Stimulated activated naive B cell treated with anti-CD40 and anti-IgM and Interleukin-4, amounts not matched to agents 10 μg/mL and 1 μg/mL and 100 μg/mL, for 72 hours (primary cell): ENCODE results near the gene IBTK.
"Not testable (repeated sequence)": the region's sequence is repeated elsewhere in the genome, so short reads cannot be mapped to it uniquely, and the experiment has no call there.

Experiments used
- ATAC-seq, 2 donors: fragments of 150-1000 bp; cut with Tn5 transposase; replicated peaks; 2 replicates each; pipeline ENCODE4 v1.10.0; 2021; ENCODE audit warnings: moderate library complexity in 1 of 2
- DNase-seq: peaks from one replicate; pipeline ENCODE4 v3.0.0; 2021
- H3K27ac Mint-ChIP-seq: one replicate; pipeline ENCODE4 v1.8.0; 2022; ENCODE audit warnings: mild to moderate bottlenecking, mixed read lengths
- H3K27me3 Mint-ChIP-seq, 2 donors: one replicate each; pipeline ENCODE4 v1.8.0; 2022; ENCODE audit warnings: mixed read lengths in 2 of 2
- H3K36me3 Mint-ChIP-seq, 2 donors: one replicate each; pipeline ENCODE4 v1.8.0; 2022; ENCODE audit warnings: mixed read lengths in 2 of 2, mild to moderate bottlenecking in 1 of 2
- H3K4me1 Mint-ChIP-seq, 2 donors: one replicate each; pipeline ENCODE4 v1.8.0; 2022; ENCODE audit warnings: mixed read lengths in 2 of 2, mild to moderate bottlenecking in 1 of 2
- H3K4me3 Mint-ChIP-seq, 2 donors: one replicate each; pipeline ENCODE4 v1.8.0; 2022; ENCODE audit warnings: mild to moderate bottlenecking in 2 of 2, mixed read lengths in 2 of 2, moderate library complexity in 1 of 2
- H3K9me3 Mint-ChIP-seq, 2 donors: one replicate each; pipeline ENCODE4 v1.8.0; 2022; ENCODE audit warnings: mixed read lengths in 2 of 2, mild to moderate bottlenecking in 1 of 2

The IBTK gene

GRCh38 chr6:82138075-82138791 lies 109.3 kb downstream of the IBTK start:
- Mint-ChIP-seq H3K9me3 (no peaks in the 10 kb centered on the region), H3K27ac (no peak overlapping the region), H3K4me1 (no peaks in the 10 kb centered on the region), H3K36me3 (no peaks in the 10 kb centered on the region), H3K4me3 (no peak overlapping the region), H3K27me3 (peaks cover 0 to 6% of the 10 kb centered on the region in 2 donors)
- DNase-seq, result no peak
- no peak for ATAC-seq

DNA sequence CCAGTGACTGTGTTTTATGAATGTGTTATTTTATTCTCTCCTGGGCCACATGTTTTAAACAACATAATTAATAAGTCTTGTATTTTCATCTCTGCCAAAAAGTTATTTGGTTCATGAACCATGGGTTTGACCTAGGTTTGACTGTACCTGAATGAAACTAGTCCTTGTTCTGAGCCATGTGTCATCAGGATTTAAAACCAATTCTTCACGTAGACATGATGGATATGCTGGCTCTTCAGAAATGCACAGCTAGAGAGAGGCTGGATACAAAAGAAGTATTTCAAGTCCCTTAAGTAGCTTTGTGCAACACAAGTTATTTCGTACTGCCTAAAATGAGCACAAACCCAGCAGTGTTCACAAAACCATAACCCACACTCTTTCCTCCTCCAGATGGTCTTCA lies 116.1 kb downstream of the IBTK start:
- Mint-ChIP-seq H3K4me1 (no peaks in the 10 kb centered on the region), H3K27me3 (peaks cover 0 to 12% of the 10 kb centered on the region in 2 donors), H3K9me3 (peaks cover 2 to 3% of the 10 kb centered on the region in 2 donors), H3K36me3 (no peaks in the 10 kb centered on the region), H3K27ac (no peak overlapping the region), H3K4me3 (no peak overlapping the region)
- ATAC-seq (no peak), DNase-seq (no peak)

- Mint-ChIP-seq H3K4me1 (no peaks in the 10 kb centered on the region), H3K27ac (no peak overlapping the region), H3K9me3 (peaks cover 3% of the 10 kb centered on the region in 2 donors), H3K4me3 (no peak overlapping the region), H3K27me3 (peaks cover 0 to 12% of the 10 kb centered on the region in 2 donors), H3K36me3 (no peaks in the 10 kb centered on the region)
- ATAC-seq (no peak), DNase-seq (no peak)
These were observed 117.7 kb downstream of the IBTK start for GRCh38 chr6:82129797-82130196.

- H3K4me1 Mint-ChIP-seq, H3K4me3 Mint-ChIP-seq, H3K36me3 Mint-ChIP-seq, H3K27me3 Mint-ChIP-seq, DNase-seq, H3K27ac Mint-ChIP-seq, ATAC-seq, H3K9me3 Mint-ChIP-seq: not testable (repeated sequence)
These were observed 118.6 kb downstream of the IBTK start for GRCh38 chr6:82128973-82129372.

DNA sequence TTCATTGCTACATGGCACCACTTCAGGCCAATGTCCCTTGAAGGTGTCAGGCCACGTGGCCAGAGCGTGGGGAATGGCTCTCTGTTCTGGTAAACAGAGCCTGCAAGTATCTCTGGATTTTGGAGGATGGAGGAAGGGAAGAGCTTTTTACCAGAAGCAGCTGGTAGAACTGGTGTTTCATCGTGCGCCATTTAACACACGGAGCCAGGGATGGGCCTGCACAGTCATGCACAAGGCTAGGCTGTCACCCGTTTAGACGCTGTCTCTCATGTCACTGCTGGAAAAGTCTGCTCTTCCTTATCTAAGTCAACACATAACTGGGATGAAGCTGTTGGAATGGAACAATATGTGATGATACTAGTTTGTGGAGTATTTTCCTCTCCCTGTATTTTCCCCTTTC lies 123.9 kb downstream of the IBTK start:
- H3K4me1 Mint-ChIP-seq, result no peaks in the 10 kb centered on the region
- DNase-seq (no peak), ATAC-seq (no peak)
- no peak overlapping the region for H3K4me3 Mint-ChIP-seq
- no peak overlapping the region for H3K27ac Mint-ChIP-seq
- H3K36me3 Mint-ChIP-seq, result no peaks in the 10 kb centered on the region
- H3K27me3 Mint-ChIP-seq, result peaks cover 0 to under 1% of the 10 kb centered on the region in 2 donors
- peaks cover under 1 to 3% of the 10 kb centered on the region in 2 donors for H3K9me3 Mint-ChIP-seq
